ENCODE results near the gene ANTXRL.

GRCh38 chr10:46308666-46309450, 22.1 kb downstream of the ANTXRL start:
- no peak for TF ChIP-seq CTCF (IDR thresholded peaks at IDR 0.05)
- TF ChIP-seq POLR2AphosphoS5 (IDR thresholded peaks at IDR 0.05), result no peak
- TF ChIP-seq POLR2A (IDR thresholded peaks at IDR 0.05), result no peak
